ENCODE results near the gene MAL.

DNA sequence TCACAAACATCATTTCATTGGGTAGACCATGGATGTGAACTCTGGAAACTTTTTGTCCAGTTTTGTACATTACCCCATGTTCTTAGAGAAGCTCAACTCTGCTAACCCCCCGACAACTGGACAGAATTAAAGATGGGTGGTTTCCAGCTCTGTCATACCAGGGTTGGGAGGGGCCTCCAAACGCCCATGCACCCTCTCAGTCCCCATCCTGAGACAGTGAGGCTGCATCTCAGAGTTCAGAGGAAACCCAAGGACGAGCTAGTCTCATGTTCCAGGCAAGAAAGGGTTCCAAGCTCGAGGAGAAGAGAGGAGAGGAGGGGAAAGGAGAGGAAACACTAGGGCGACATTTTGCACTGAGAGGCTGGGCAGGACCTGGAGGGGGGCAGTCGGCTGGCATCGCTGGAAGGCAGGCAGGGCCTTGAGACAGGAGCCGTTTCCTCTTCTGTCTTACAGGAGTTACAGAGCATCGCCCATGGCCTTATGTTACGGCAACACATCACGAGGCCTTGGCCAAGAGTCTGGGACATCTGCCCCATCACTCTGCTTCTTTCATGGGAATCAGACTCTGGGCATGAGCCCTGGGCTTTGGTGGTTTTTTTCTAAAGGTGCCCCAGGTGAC, 16.4 kb downstream of the MAL start:
- TF ChIP-seq TCF4 (CRISPR knock-in tag; IDR thresholded peaks at IDR 0.05; ENCODE audit: borderline replicate concordance), result no peak
- TF ChIP-seq ARNTL (CRISPR knock-in tag; IDR thresholded peaks at IDR 0.05; ENCODE audit: borderline replicate concordance, low read depth), result no peak
- no peak for TF ChIP-seq SNAI2 (CRISPR knock-in tag; IDR thresholded peaks at IDR 0.05)
- TF ChIP-seq, protein P1, sequence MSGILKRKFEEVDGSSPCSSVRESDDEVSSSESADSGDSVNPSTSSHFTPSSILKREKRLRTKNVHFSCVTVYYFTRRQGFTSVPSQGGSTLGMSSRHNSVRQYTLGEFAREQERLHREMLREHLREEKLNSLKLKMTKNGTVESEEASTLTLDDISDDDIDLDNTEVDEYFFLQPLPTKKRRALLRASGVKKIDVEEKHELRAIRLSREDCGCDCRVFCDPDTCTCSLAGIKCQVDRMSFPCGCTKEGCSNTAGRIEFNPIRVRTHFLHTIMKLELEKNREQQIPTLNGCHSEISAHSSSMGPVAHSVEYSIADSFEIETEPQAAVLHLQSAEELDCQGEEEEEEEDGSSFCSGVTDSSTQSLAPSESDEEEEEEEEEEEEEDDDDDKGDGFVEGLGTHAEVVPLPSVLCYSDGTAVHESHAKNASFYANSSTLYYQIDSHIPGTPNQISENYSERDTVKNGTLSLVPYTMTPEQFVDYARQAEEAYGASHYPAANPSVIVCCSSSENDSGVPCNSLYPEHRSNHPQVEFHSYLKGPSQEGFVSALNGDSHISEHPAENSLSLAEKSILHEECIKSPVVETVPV (CRISPR knock-in tag; IDR thresholded peaks at IDR 0.05), result no peak
- no peak for TF ChIP-seq PATZ1 (CRISPR knock-in tag; IDR thresholded peaks at IDR 0.05; ENCODE audit: borderline replicate concordance)
- TF ChIP-seq ZNF565 (CRISPR knock-in tag; conservative IDR thresholded peaks at IDR 0.05; ENCODE audit: low read depth), result no peak
- TF ChIP-seq, protein P2, sequence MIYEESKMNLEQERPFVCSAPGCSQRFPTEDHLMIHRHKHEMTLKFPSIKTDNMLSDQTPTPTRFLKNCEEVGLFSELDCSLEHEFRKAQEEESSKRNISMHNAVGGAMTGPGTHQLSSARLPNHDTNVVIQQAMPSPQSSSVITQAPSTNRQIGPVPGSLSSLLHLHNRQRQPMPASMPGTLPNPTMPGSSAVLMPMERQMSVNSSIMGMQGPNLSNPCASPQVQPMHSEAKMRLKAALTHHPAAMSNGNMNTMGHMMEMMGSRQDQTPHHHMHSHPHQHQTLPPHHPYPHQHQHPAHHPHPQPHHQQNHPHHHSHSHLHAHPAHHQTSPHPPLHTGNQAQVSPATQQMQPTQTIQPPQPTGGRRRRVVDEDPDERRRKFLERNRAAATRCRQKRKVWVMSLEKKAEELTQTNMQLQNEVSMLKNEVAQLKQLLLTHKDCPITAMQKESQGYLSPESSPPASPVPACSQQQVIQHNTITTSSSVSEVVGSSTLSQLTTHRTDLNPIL (CRISPR knock-in tag; IDR thresholded peaks at IDR 0.05; ENCODE audit: low read depth), result no peak
- no peak for TF ChIP-seq BACH2 (CRISPR knock-in tag; IDR thresholded peaks at IDR 0.05; ENCODE audit: borderline replicate concordance)
- no peak for TF ChIP-seq TOX (CRISPR knock-in tag; IDR thresholded peaks at IDR 0.05; ENCODE audit: borderline replicate concordance)
- no peak for TF ChIP-seq OSR1 (CRISPR knock-in tag; IDR thresholded peaks at IDR 0.05)
- TF ChIP-seq CSDC2 (CRISPR knock-in tag; IDR thresholded peaks at IDR 0.05), result no peak
- TF ChIP-seq ZFP3 (CRISPR knock-in tag; IDR thresholded peaks at IDR 0.05), result no peak
- TF ChIP-seq ZNF8 (CRISPR knock-in tag; IDR thresholded peaks at IDR 0.05), result no peak
- TF ChIP-seq RARB (CRISPR knock-in tag; IDR thresholded peaks at IDR 0.05), result no peak
